Ishikawa (cell line): ENCODE data around the gene DDR2.

ENCODE experiments used
- CEBPB ChIP-seq: IDR thresholded peaks from 2 replicates; pipeline ENCODE4 v1.6.1; 2012
- CREB1 ChIP-seq: IDR thresholded peaks from 2 replicates; pipeline ENCODE4 v1.6.1; 2012; ENCODE audit warnings: low read depth
- EGR1 ChIP-seq: IDR thresholded peaks from 2 replicates; pipeline ENCODE4 v1.6.1; 2012
- EP300 ChIP-seq: IDR thresholded peaks from 2 replicates; pipeline ENCODE4 v1.6.1; 2012; ENCODE audit warnings: borderline replicate concordance
- FOXM1 ChIP-seq: IDR thresholded peaks from 2 replicates; pipeline ENCODE4 v1.6.1; 2012; ENCODE audit warnings: low read depth, borderline replicate concordance
- NFIC ChIP-seq: IDR thresholded peaks from 2 replicates; pipeline ENCODE4 v1.6.1; 2012
- RAD21 ChIP-seq: IDR thresholded peaks from 2 replicates; pipeline ENCODE4 v1.6.1; 2012; ENCODE audit warnings: low read depth
- TAF1 ChIP-seq: IDR thresholded peaks from 2 replicates; pipeline ENCODE4 v1.6.1; 2012; ENCODE audit warnings: low read depth, mild to moderate bottlenecking
- TCF12 ChIP-seq: IDR thresholded peaks from 2 replicates; pipeline ENCODE4 v1.6.1; 2012; ENCODE audit warnings: low read depth
- TEAD4 ChIP-seq: IDR thresholded peaks from 2 replicates; pipeline ENCODE4 v1.6.1; 2012
- YY1 ChIP-seq: IDR thresholded peaks from 2 replicates; pipeline ENCODE4 v1.6.1; 2012; ENCODE audit warnings: low read depth
- ZBTB7A ChIP-seq: IDR thresholded peaks from 2 replicates; pipeline ENCODE4 v1.6.1; 2012; ENCODE audit warnings: low read depth
- TF ChIP-seq, protein P1 (sequence below): IDR thresholded peaks from 2 replicates; pipeline ENCODE4 v1.6.1; 2012
- TF ChIP-seq, protein P2 (sequence below): IDR thresholded peaks from 2 replicates; pipeline ENCODE4 v1.6.1; 2012
- TF ChIP-seq, protein P3 (sequence below): IDR thresholded peaks from 2 replicates; pipeline ENCODE4 v1.6.1; 2012; ENCODE audit warnings: low read depth, mild to moderate bottlenecking

The DDR2 gene

DNA sequence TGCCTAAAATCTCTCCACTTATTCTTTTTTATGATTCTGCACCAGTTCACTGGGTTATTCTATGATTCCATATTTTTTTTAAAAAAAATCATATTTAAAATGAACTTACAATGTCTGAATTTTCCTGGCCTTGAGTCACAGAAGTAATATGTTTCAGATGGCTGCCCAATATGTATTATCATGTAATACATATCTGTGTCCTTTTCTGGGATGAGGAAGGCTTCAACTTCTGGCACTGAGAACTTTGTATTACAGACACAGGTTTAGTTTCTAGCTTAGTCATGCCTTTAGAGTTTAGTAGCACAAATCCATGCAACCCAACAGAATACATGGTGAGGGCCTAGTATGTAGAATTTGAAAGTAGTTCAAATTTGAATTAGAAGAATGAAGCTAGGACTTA is 150.4 kb downstream of the DDR2 start:
- TF ChIP-seq EGR1 (no peak), YY1 (no peak), NFIC (no peak), TEAD4 (no peak), FOXM1 (no peak), CEBPB (no peak), EP300 (no peak), CREB1 (no peak), TCF12 (no peak), TAF1 (no peak), ZBTB7A (no peak), RAD21 (no peak)
- TF ChIP-seq, protein P1, sequence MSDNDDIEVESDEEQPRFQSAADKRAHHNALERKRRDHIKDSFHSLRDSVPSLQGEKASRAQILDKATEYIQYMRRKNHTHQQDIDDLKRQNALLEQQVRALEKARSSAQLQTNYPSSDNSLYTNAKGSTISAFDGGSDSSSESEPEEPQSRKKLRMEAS = no peak
- TF ChIP-seq, protein P2, sequence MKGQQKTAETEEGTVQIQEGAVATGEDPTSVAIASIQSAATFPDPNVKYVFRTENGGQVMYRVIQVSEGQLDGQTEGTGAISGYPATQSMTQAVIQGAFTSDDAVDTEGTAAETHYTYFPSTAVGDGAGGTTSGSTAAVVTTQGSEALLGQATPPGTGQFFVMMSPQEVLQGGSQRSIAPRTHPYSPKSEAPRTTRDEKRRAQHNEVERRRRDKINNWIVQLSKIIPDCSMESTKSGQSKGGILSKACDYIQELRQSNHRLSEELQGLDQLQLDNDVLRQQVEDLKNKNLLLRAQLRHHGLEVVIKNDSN = no peak
- TF ChIP-seq, protein P3, sequence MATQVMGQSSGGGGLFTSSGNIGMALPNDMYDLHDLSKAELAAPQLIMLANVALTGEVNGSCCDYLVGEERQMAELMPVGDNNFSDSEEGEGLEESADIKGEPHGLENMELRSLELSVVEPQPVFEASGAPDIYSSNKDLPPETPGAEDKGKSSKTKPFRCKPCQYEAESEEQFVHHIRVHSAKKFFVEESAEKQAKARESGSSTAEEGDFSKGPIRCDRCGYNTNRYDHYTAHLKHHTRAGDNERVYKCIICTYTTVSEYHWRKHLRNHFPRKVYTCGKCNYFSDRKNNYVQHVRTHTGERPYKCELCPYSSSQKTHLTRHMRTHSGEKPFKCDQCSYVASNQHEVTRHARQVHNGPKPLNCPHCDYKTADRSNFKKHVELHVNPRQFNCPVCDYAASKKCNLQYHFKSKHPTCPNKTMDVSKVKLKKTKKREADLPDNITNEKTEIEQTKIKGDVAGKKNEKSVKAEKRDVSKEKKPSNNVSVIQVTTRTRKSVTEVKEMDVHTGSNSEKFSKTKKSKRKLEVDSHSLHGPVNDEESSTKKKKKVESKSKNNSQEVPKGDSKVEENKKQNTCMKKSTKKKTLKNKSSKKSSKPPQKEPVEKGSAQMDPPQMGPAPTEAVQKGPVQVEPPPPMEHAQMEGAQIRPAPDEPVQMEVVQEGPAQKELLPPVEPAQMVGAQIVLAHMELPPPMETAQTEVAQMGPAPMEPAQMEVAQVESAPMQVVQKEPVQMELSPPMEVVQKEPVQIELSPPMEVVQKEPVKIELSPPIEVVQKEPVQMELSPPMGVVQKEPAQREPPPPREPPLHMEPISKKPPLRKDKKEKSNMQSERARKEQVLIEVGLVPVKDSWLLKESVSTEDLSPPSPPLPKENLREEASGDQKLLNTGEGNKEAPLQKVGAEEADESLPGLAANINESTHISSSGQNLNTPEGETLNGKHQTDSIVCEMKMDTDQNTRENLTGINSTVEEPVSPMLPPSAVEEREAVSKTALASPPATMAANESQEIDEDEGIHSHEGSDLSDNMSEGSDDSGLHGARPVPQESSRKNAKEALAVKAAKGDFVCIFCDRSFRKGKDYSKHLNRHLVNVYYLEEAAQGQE = no peak

DNA sequence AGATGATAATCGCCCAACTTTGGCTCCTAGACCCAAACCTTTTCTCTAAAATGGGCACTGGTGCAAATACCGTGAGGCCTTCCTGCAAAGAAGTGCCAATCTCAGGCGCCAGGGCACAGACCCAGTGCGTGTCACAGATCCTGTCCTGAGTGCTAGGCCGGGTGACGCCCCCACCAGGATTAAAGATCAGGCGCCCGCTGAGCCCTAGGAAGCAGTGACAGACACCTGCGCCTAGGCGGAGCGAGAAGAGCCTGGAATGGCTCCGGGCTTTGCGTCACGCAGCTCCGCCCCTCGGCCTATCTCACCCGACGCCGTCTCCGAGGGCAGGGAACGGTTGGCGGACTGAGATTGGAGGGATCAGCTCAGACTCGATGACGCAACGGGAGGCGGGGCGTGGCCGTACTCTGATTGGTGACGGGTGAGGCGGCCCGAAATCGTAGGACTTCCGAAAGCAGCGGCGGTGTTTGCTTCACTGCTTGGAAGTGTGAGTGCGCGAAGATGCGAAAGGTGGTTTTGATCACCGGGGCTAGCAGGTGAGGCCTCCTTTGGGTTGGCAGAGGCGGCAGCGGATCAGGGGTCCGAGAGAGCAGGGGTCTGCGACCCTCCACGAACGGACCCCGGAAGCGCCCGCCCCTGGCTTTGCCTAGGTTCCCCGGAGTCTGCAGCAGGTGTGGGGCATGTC is 158.2 kb downstream of the DDR2 start, which contains the start of gene HSD17B7:
HSD17B7 (plus strand) TSS at position 400 of the 682 bp plus-strand sequence; CDS start at position 499, 99 bp downstream.
- TF ChIP-seq CREB1 (peak; percentile 43; the same call in 1 of the 2 replicates), ZBTB7A (0 out of 2 replicates have a peak, but pooled peaks have one; percentile 35)
- TF ChIP-seq, protein P1 = peak; percentile 37; the same call in 1 of the 2 replicates

DNA sequence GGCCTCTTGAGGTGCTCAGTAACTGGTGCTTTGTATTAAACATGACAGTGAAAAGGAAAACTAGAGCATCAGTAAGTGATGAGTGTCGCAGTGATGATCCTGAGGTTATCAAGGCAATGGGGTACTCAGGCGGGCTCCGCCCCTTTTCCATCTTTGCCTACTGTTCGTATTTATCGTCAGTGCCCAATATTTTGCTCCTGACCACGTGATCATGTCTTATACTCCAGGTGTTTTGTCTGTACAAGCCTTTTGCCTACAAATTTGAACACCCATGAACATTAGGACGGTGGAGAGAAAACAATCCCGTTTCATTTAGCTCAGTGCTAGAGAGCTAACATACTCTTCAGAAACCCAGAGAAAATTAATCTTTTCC is 158.7 kb downstream of the DDR2 start:
- TF ChIP-seq, protein P2 = peak; percentile 79

DNA sequence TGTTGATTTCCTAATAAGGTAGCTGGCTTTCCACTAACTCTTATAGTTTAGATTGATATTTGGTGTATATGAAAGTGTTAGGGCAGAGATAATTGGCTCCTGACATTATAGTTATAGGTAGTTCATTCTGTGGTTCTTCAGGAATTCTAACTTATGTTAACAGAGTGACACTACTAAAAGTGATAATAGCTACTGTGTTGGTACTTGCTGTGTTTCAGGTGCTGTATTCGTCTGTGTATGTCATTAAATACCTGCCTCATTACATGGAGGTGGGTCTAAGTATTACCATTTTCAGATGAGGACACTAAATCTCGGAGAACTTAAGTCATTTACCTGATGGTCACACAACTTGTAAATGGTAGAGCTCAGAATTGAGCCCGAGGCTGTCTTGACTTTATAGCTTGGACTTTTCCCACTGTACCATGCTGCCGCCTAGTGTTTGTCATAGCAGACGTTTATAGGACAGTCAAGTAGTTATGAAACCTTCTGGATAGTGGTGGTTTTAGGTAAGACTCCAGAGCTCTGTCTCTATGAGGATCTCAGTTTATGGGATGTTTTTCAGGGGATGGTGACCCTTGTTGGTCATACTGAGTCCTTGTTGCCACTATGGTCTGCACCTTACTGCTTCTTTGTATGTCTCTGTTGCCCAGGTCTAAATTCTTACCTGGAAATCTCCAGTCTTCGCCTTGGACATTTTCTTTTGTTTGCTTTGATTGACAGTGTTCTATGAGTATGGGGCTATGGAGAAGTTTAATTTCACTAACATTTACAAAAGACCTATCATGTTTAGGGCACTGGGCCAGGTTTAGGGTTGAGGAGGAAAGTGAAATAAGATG is 167.9 kb downstream of the DDR2 start:
- peak; percentile 73 for TF ChIP-seq RAD21

DNA sequence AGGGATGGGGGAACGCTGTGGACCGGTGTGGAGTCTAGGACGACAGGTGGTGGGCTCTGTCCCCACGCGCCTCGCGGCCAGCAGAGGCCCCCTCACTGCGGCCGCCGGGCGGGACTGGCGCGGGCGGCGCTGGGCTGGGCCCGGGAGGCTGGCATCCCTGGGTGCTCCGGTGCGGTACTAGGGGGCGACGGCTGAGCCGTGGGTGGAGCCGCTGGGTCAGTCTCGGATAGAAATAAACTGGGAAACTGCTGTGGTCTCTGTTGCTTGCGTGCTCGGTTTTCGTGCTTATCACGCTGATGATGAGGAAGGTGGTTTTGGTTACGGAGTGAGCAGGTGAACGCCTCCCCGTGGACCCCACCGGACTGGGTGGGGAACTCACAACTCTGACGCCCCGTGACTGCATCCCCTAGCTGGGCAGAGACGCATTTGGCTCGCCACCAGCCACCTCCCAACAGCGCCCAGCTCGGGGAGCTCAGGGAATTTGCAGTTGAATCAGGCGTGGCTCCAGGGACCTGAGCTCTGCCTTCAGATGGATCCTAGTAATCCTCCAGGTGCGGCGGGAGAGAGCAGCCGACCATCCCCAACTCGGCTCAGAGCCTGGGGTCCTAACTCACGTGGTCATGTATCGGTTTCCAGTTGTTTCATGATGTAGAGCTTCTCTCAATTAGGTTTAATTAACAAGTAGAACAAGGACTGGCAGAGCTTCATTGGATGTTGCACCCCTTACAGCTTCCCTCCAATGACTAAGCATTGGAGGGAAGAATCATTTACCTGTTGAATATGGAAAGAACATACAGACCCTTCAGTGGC is 190.3 kb downstream of the DDR2 start:
- TF ChIP-seq RAD21 (no peak), ZBTB7A (0 out of 2 replicates have a peak, but pooled peaks have one; percentile 19), EGR1 (0 out of 2 replicates have a peak, but pooled peaks have one; percentile 24)
- TF ChIP-seq, protein P2 = no peak
- TF ChIP-seq, protein P1 = 0 out of 2 replicates have a peak, but pooled peaks have one; percentile 10

DNA sequence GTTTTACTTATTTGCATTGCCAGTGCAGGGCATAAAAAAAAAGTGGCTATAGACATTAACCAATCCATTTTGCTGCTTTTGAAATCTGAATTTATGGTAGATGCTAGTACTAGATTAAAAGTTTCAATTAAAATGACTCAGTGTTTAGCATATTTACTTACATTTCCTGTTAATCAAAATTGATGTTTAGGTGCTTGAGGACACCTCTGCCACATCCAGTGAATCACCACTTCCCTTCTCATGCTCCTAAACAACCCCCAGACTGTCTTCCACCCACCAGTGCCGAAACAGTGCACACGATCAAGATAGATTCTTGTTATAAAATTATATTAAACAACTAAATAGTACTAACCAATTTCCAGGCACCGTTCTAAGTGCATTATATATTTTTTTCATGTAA is 191.0 kb downstream of the DDR2 start:
- no peak for TF ChIP-seq YY1

DNA sequence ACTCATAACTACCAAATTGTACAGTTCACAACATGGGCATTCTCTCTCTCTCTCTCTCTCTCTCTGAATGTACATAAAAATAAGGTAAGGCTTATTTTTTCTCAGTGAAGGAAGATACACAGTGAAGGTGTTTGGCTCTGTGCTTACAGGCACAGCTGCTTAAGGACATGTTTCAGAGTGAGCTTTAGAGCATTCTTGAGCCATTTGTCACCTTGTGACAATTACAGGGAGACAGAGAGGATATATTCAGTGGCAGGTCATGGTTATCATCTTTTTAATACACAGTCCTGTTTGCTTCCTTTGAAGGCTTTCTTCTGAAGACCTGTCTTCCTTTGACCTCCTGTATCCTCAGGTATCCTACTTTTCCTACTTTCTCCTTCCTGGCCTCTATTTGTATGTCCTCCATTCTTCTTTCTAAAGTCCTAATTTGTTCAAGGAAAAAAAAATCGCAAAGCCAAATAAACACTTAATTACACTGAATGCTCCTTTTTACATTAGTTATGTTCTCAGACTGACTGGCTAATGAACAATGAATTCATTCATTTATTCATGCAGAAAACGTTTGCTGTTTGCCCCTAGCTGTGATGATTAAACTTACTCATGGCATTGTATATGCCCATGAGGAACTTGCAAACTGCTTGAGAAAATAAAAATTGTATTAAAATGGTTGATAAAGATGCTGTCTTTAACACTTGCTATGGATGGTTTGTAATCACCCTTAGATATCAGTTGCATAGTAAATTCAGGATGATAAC is 191.7 kb downstream of the DDR2 start:
- TF ChIP-seq ZBTB7A = no peak
- no peak for TF ChIP-seq YY1
- TF ChIP-seq CREB1 = no peak
- TF ChIP-seq RAD21 = no peak
- TF ChIP-seq, protein P2 = no peak
- TF ChIP-seq CEBPB = no peak
